HepG2 (cell line): ENCODE data around the gene TFF2. TPM values are rescaled to one million over a fixed set of nuclear protein-coding genes. Genes with fewer than 3 reads are reported as not detected.

ENCODE experiments used
- BRD4 ChIP-seq: sonication (generic); formaldehyde crosslinking; IDR thresholded peaks from 2 replicates; pipeline ENCODE4 v1.4.0; 2020; ENCODE audit warnings: missing genetic modification reagents
- CBX1 ChIP-seq: IDR thresholded peaks from one replicate; pipeline ENCODE4 v1.6.1; 2016; ENCODE audit warnings: antibody characterized with exemption, low read depth
- DRAP1 ChIP-seq: IDR thresholded peaks from 2 replicates; pipeline ENCODE4 v1.6.1; 2016; ENCODE audit warnings: missing genetic modification reagents, missing compliant biosample characterization
- ELF3 ChIP-seq: IDR thresholded peaks from 2 replicates; pipeline ENCODE4 v1.6.1; 2016; ENCODE audit warnings: missing genetic modification reagents, missing compliant biosample characterization
- HMGA1 ChIP-seq: sonication (generic); formaldehyde crosslinking; conservative IDR thresholded peaks from 2 replicates; pipeline ENCODE4 v1.4.0; 2020; ENCODE audit warnings: missing genetic modification reagents
- NKX3-1 ChIP-seq: sonication (generic); formaldehyde crosslinking; IDR thresholded peaks from 2 replicates; pipeline ENCODE4 v1.5.0; 2020; ENCODE audit warnings: missing genetic modification reagents
- POGZ ChIP-seq: sonication (generic); formaldehyde crosslinking; IDR thresholded peaks from 2 replicates; pipeline ENCODE4 v1.4.0; 2020; ENCODE audit warnings: mild to moderate bottlenecking, missing genetic modification reagents
- RBM39 ChIP-seq: fragments of 200-400 bp; formaldehyde crosslinking; IDR thresholded peaks from one replicate; pipeline ENCODE4 v1.6.1; 2018; ENCODE audit warnings: antibody characterized with exemption, mild to moderate bottlenecking, low read depth, low read length; ENCODE audit not compliant: poor library complexity, severe bottlenecking
- SAP130 ChIP-seq: IDR thresholded peaks from 2 replicates; pipeline ENCODE4 v1.6.1; 2016; ENCODE audit warnings: low read depth
- SOX13 ChIP-seq, 3 experiments: fragments of 450-650 bp in 1 of 3; sonication (generic) in 1 of 3; formaldehyde crosslinking in 1 of 3; IDR thresholded peaks in 2 of 3; conservative IDR thresholded peaks in 1 of 3; 2 replicates each; pipeline versions ENCODE4 v1.5.0 to v1.6.1; 2016 to 2020; ENCODE audit warnings: antibody characterized with exemption in 1 of 3, mild to moderate bottlenecking in 1 of 3, missing compliant biosample characterization in 1 of 3, missing genetic modification reagents in 1 of 3, moderate library complexity in 1 of 3
- ZFP90 ChIP-seq: sonication (generic); formaldehyde crosslinking; IDR thresholded peaks from 2 replicates; pipeline ENCODE4 v1.8.0; 2022; ENCODE audit warnings: missing genetic modification reagents, mild to moderate bottlenecking, inconsistent platforms, borderline replicate concordance
- ZFX ChIP-seq: sonication (generic); formaldehyde crosslinking; IDR thresholded peaks from 2 replicates; pipeline ENCODE4 v1.4.0; 2020; ENCODE audit warnings: mild to moderate bottlenecking, low read depth, missing genetic modification reagents, moderate library complexity
- ZKSCAN5 ChIP-seq: sonication (generic); formaldehyde crosslinking; IDR thresholded peaks from 2 replicates; pipeline ENCODE4 v1.5.1; 2020; ENCODE audit warnings: mild to moderate bottlenecking, missing genetic modification reagents
- ZNF17 ChIP-seq: sonication (generic); formaldehyde crosslinking; IDR thresholded peaks from 2 replicates; pipeline ENCODE4 v1.5.0; 2020; ENCODE audit warnings: mild to moderate bottlenecking, missing genetic modification reagents
- ZNF205 ChIP-seq: IDR thresholded peaks from 2 replicates; pipeline ENCODE4 v1.6.1; 2018; ENCODE audit warnings: missing biosample characterization, missing genetic modification reagents
- ZNF224 ChIP-seq: sonication (generic); formaldehyde crosslinking; IDR thresholded peaks from 2 replicates; pipeline ENCODE4 v1.5.0; 2020; ENCODE audit warnings: mild to moderate bottlenecking, missing genetic modification reagents
- ZNF34 ChIP-seq: sonication (generic); formaldehyde crosslinking; IDR thresholded peaks from 2 replicates; pipeline ENCODE4 v1.4.0; 2020; ENCODE audit warnings: mild to moderate bottlenecking, missing genetic modification reagents, borderline replicate concordance
- ZNF570 ChIP-seq: sonication (generic); formaldehyde crosslinking; IDR thresholded peaks from 2 replicates; pipeline ENCODE4 v1.4.0; 2020; ENCODE audit warnings: mild to moderate bottlenecking, missing genetic modification reagents, borderline replicate concordance
- ZNF839 ChIP-seq: sonication (generic); formaldehyde crosslinking; IDR thresholded peaks from 2 replicates; pipeline ENCODE4 v1.4.0; 2020; ENCODE audit warnings: missing genetic modification reagents, mild to moderate bottlenecking, borderline replicate concordance
- ZNF883 ChIP-seq: sonication (generic); formaldehyde crosslinking; IDR thresholded peaks from 2 replicates; pipeline ENCODE4 v1.5.1; 2020; ENCODE audit warnings: mild to moderate bottlenecking, missing genetic modification reagents; ENCODE audit errors: not compliant biosample characterization
- ZSCAN12 ChIP-seq: sonication (generic); formaldehyde crosslinking; IDR thresholded peaks from 2 replicates; pipeline ENCODE4 v1.9.0; 2021; ENCODE audit warnings: mild to moderate bottlenecking, missing genetic modification reagents
- polyA plus RNA-seq, 8 experiments: library from polyadenylated mRNA; depleted of rRNA in 3 of 8; stranded (reverse) in 7 of 8; unstranded in 1 of 8; fragments of >200 nt; fragmentation: Illumina TruSeq in 4 of 8; extraction: Trizol in 4 of 8; gene quantifications; 2 replicates each; pipeline versions ENCODE4 v1.2.1 to v1.2.3, GENCODE V29; 2011 to 2016; ENCODE audit warnings: low read depth in 4 of 8, missing spikeins in 1 of 8, mixed read lengths in 1 of 8; ENCODE audit not compliant: insufficient read depth in 1 of 8
- total RNA-seq, 5 experiments: library from RNA; depleted of rRNA; stranded (reverse); fragments of >200 nt; fragmentation: Illumina TruSeq; extraction: Trizol; gene quantifications; 2 replicates each; pipeline ENCODE4 v1.2.3, GENCODE V29; 2016; ENCODE audit warnings: low read depth in 1 of 5
- TF ChIP-seq, protein P1 (sequence below): sonication (generic); formaldehyde crosslinking; IDR thresholded peaks from 2 replicates; pipeline ENCODE4 v1.5.0; 2020; ENCODE audit warnings: mild to moderate bottlenecking, missing genetic modification reagents, borderline replicate concordance
- TF ChIP-seq, protein P2 (sequence below): IDR thresholded peaks from 2 replicates; pipeline ENCODE4 v1.6.1; 2016; ENCODE audit warnings: low read depth, control low read depth
- TF ChIP-seq, protein P3 (sequence below): sonication (generic); formaldehyde crosslinking; IDR thresholded peaks from 2 replicates; pipeline ENCODE4 v1.4.0; 2020; ENCODE audit warnings: mild to moderate bottlenecking, missing genetic modification reagents

Gene TFF2
- total and polyA plus RNA-seq, 2 of the 13 experiments (the other 11 are each of a cell fraction or from before 2014, with no cell fraction given), result 1.5 TPM; not detected in 1

DNA sequence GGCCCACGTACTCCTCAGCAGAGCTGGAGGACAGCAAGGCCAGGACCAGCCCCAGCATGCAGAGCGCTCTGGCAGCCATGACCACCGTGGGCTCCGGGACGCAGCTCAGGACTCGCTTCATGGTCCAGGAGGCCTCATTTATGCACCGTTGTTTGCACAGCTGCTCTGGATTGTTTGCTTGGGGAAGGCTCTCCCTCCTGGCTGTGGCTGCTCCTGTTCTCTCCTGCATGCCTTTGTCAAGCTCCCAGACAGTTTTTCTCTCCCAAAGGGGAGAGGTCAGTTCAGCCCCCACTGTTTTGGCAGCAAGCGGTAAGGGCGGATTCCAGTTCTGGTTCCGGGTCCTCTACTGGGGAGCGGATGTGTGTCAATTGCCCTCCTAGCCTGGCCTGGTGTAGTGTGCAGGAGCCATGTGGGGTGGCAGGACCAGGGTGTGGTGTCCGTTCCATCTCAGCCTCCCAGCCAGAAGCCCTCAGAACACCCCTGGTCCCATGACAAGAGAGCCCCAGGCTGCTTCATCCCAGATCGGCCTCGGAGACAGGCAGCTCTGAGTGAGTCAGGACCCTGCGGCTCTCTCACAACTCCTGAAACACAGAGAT is 35.4 kb downstream of the TFF2 start, which contains the start of gene TFF3 (continued):
- TF ChIP-seq, protein P1, sequence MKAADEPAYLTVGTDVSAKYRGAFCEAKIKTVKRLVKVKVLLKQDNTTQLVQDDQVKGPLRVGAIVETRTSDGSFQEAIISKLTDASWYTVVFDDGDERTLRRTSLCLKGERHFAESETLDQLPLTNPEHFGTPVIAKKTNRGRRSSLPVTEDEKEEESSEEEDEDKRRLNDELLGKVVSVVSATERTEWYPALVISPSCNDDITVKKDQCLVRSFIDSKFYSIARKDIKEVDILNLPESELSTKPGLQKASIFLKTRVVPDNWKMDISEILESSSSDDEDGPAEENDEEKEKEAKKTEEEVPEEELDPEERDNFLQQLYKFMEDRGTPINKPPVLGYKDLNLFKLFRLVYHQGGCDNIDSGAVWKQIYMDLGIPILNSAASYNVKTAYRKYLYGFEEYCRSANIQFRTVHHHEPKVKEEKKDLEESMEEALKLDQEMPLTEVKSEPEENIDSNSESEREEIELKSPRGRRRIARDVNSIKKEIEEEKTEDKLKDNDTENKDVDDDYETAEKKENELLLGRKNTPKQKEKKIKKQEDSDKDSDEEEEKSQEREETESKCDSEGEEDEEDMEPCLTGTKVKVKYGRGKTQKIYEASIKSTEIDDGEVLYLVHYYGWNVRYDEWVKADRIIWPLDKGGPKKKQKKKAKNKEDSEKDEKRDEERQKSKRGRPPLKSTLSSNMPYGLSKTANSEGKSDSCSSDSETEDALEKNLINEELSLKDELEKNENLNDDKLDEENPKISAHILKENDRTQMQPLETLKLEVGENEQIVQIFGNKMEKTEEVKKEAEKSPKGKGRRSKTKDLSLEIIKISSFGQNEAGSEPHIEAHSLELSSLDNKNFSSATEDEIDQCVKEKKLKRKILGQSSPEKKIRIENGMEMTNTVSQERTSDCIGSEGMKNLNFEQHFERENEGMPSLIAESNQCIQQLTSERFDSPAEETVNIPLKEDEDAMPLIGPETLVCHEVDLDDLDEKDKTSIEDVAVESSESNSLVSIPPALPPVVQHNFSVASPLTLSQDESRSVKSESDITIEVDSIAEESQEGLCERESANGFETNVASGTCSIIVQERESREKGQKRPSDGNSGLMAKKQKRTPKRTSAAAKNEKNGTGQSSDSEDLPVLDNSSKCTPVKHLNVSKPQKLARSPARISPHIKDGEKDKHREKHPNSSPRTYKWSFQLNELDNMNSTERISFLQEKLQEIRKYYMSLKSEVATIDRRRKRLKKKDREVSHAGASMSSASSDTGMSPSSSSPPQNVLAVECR, result peak; percentile 57; the same call in 1 of the 2 replicates
- TF ChIP-seq, protein P2, sequence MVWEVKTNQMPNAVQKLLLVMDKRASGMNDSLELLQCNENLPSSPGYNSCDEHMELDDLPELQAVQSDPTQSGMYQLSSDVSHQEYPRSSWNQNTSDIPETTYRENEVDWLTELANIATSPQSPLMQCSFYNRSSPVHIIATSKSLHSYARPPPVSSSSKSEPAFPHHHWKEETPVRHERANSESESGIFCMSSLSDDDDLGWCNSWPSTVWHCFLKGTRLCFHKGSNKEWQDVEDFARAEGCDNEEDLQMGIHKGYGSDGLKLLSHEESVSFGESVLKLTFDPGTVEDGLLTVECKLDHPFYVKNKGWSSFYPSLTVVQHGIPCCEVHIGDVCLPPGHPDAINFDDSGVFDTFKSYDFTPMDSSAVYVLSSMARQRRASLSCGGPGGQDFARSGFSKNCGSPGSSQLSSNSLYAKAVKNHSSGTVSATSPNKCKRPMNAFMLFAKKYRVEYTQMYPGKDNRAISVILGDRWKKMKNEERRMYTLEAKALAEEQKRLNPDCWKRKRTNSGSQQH (CRISPR knock-in tag), result 0 out of 2 replicates have a peak, but pooled peaks have one; percentile 12
- TF ChIP-seq ZFP90 (0 out of 2 replicates have a peak, but pooled peaks have one; percentile 43), ZKSCAN5 (CRISPR knock-in tag) (no peak), POGZ (CRISPR knock-in tag) (no peak), ZFX (peak; percentile 63), ZNF883 (no peak), ZNF17 (CRISPR knock-in tag) (no peak), RBM39 (no peak), ZSCAN12 (CRISPR knock-in tag) (no peak), SAP130 (CRISPR knock-in tag) (peak; percentile 61), ZNF224 (CRISPR knock-in tag) (peak; percentile 55; the same call in 1 of the 2 replicates), DRAP1 (CRISPR knock-in tag) (peak; percentile 71), ZNF34 (CRISPR knock-in tag) (no peak), ELF3 (CRISPR knock-in tag) (peak; percentile 23; the same call in 1 of the 2 replicates), BRD4 (0 out of 2 replicates have a peak, but pooled peaks have one; percentile 57), SOX13 (IDR thresholded peaks at IDR 0.05) (no peak), SOX13 (CRISPR knock-in tag; conservative IDR thresholded peaks at IDR 0.05 in 1 of 2, IDR thresholded peaks at IDR 0.05 in 1 of 2) (peak in 1 of 2 experiments; percentile 68; a peak in 2 of 4 replicates), HMGA1 (CRISPR knock-in tag) (no peak), ZNF205 (no peak), NKX3-1 (CRISPR knock-in tag) (no peak), ZNF570 (no peak), ZNF839 (CRISPR knock-in tag) (peak; percentile 42; the same call in 1 of the 2 replicates), CBX1 (peak; percentile 73)
- TF ChIP-seq, protein P3, sequence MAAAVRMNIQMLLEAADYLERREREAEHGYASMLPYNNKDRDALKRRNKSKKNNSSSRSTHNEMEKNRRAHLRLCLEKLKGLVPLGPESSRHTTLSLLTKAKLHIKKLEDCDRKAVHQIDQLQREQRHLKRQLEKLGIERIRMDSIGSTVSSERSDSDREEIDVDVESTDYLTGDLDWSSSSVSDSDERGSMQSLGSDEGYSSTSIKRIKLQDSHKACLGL (CRISPR knock-in tag), result 0 out of 2 replicates have a peak, but pooled peaks have one; percentile 40
